SK-N-SH treated with all-trans-retinoic acid at 6 μM for 48 hours (cell line): ENCODE data around the gene LNPK.
A peak's percentile ranks its signal among the peaks of the same experiment; 100 is the strongest.

ENCODE experiments used
- ATAC-seq: fragments of 200-7000 bp; cut with Tn5 transposase; 3 replicates; pipeline ENCODE4 v1.9.1; 2020; ENCODE audit warnings: mild to moderate bottlenecking, moderate library complexity
- ARNTL ChIP-seq: fragments of 450-650 bp; formaldehyde crosslinking; IDR thresholded peaks from 2 replicates; pipeline ENCODE4 v1.5.0; 2020; ENCODE audit warnings: low read depth, mild to moderate bottlenecking, moderate library complexity, borderline replicate concordance
- BACH2 ChIP-seq: fragments of 250-450 bp; sonication (Bioruptor Pico); IDR thresholded peaks from 2 replicates; pipeline ENCODE4 v1.9.0; 2021; ENCODE audit warnings: mild to moderate bottlenecking, borderline replicate concordance
- CSDC2 ChIP-seq: fragments of 250-450 bp; sonication (Bioruptor Pico); IDR thresholded peaks from 2 replicates; pipeline ENCODE4 v1.5.0; 2020; ENCODE audit warnings: mild to moderate bottlenecking, moderate library complexity
- CSRNP3 ChIP-seq: fragments of 250-450 bp; sonication (Bioruptor Pico); IDR thresholded peaks from 2 replicates; pipeline ENCODE4 v1.5.1; 2021; ENCODE audit warnings: mild to moderate bottlenecking, moderate library complexity
- GLIS3 ChIP-seq: fragments of 250-450 bp; sonication (Bioruptor Pico); IDR thresholded peaks from 2 replicates; pipeline ENCODE4 v1.5.0; 2020; ENCODE audit warnings: mild to moderate bottlenecking, moderate library complexity
- ISL1 ChIP-seq: fragments of 250-450 bp; sonication (Bioruptor Pico); IDR thresholded peaks from 2 replicates; pipeline ENCODE4 v2.1.2; 2022; ENCODE audit warnings: mild to moderate bottlenecking, moderate library complexity
- OSR1 ChIP-seq: fragments of 250-450 bp; sonication (Bioruptor Pico); IDR thresholded peaks from 2 replicates; pipeline ENCODE4 v1.8.0; 2022; ENCODE audit warnings: moderate library complexity, mild to moderate bottlenecking, inconsistent platforms
- PATZ1 ChIP-seq: fragments of 250-450 bp; sonication (Bioruptor Pico); IDR thresholded peaks from 2 replicates; pipeline ENCODE4 v1.8.0; 2020; ENCODE audit warnings: mild to moderate bottlenecking, moderate library complexity, borderline replicate concordance
- POU6F1 ChIP-seq: fragments of 250-450 bp; sonication (Bioruptor Pico); IDR thresholded peaks from 2 replicates; pipeline ENCODE4 v1.8.0; 2021; ENCODE audit warnings: low read depth, mild to moderate bottlenecking, moderate library complexity, borderline replicate concordance
- PPARA ChIP-seq: fragments of 250-450 bp; sonication (Bioruptor Pico); IDR thresholded peaks from 2 replicates; pipeline ENCODE4 v1.5.0; 2020; ENCODE audit warnings: mild to moderate bottlenecking, borderline replicate concordance
- RARB ChIP-seq: fragments of 250-450 bp; sonication (Bioruptor Pico); IDR thresholded peaks from 2 replicates; pipeline ENCODE4 v1.8.0; 2021; ENCODE audit warnings: mild to moderate bottlenecking, moderate library complexity
- SNAI2 ChIP-seq: fragments of 250-450 bp; sonication (Bioruptor Pico); IDR thresholded peaks from 2 replicates; pipeline ENCODE4 v1.5.0; 2020; ENCODE audit warnings: mild to moderate bottlenecking, moderate library complexity
- TCF4 ChIP-seq: fragments of 250-450 bp; sonication (Bioruptor Pico); IDR thresholded peaks from 2 replicates; pipeline ENCODE4 v1.8.0; 2021; ENCODE audit warnings: mild to moderate bottlenecking, moderate library complexity, borderline replicate concordance
- TOX ChIP-seq: fragments of 250-450 bp; sonication (Bioruptor Pico); IDR thresholded peaks from 2 replicates; pipeline ENCODE4 v1.8.0; 2021; ENCODE audit warnings: mild to moderate bottlenecking, moderate library complexity, borderline replicate concordance
- ZC3H10 ChIP-seq: fragments of 250-450 bp; sonication (Bioruptor Pico); IDR thresholded peaks from 2 replicates; pipeline ENCODE4 v1.5.1; 2021; ENCODE audit warnings: mild to moderate bottlenecking, moderate library complexity
- ZFP3 ChIP-seq: fragments of 250-450 bp; sonication (Bioruptor Pico); IDR thresholded peaks from 2 replicates; pipeline ENCODE4 v1.5.0; 2020; ENCODE audit warnings: mild to moderate bottlenecking, moderate library complexity
- ZFP30 ChIP-seq: fragments of 450-650 bp; formaldehyde crosslinking; IDR thresholded peaks from 2 replicates; pipeline ENCODE4 v1.5.0; 2022; ENCODE audit warnings: mild to moderate bottlenecking, moderate library complexity
- ZNF565 ChIP-seq: fragments of 450-650 bp; formaldehyde crosslinking; conservative IDR thresholded peaks from 2 replicates; pipeline ENCODE4 v1.5.0; 2020; ENCODE audit warnings: low read depth, mild to moderate bottlenecking, moderate library complexity
- ZNF8 ChIP-seq: fragments of 450-650 bp; formaldehyde crosslinking; IDR thresholded peaks from 2 replicates; pipeline ENCODE4 v1.5.0; 2020; ENCODE audit warnings: mild to moderate bottlenecking, moderate library complexity
- TF ChIP-seq, protein P1 (sequence below): fragments of 250-450 bp; sonication (Bioruptor Pico); IDR thresholded peaks from 2 replicates; pipeline ENCODE4 v1.5.0; 2020; ENCODE audit warnings: mild to moderate bottlenecking, moderate library complexity
- TF ChIP-seq, protein P2 (sequence below): fragments of 250-450 bp; sonication (Bioruptor Pico); IDR thresholded peaks from 2 replicates; pipeline ENCODE4 v1.5.1; 2020; ENCODE audit warnings: low read depth, mild to moderate bottlenecking, moderate library complexity

LNPK gene

GRCh38 chr2:176004934-176005333 lies 2.9 kb upstream of the LNPK start:
- TF ChIP-seq GLIS3 (CRISPR knock-in tag) (no peak), TCF4 (no peak), ISL1 (no peak), ZNF8 (CRISPR knock-in tag) (no peak), ZFP30 (CRISPR knock-in tag) (no peak), ARNTL (CRISPR knock-in tag) (no peak), ZC3H10 (CRISPR knock-in tag) (no peak), PATZ1 (no peak), RARB (CRISPR knock-in tag) (no peak), ZFP3 (CRISPR knock-in tag) (no peak), OSR1 (no peak), TOX (CRISPR knock-in tag) (no peak), CSRNP3 (CRISPR knock-in tag) (no peak), ZNF565 (CRISPR knock-in tag) (no peak), PPARA (CRISPR knock-in tag) (no peak), CSDC2 (CRISPR knock-in tag) (no peak), POU6F1 (CRISPR knock-in tag) (no peak), SNAI2 (CRISPR knock-in tag) (no peak)
- TF ChIP-seq, protein P1, sequence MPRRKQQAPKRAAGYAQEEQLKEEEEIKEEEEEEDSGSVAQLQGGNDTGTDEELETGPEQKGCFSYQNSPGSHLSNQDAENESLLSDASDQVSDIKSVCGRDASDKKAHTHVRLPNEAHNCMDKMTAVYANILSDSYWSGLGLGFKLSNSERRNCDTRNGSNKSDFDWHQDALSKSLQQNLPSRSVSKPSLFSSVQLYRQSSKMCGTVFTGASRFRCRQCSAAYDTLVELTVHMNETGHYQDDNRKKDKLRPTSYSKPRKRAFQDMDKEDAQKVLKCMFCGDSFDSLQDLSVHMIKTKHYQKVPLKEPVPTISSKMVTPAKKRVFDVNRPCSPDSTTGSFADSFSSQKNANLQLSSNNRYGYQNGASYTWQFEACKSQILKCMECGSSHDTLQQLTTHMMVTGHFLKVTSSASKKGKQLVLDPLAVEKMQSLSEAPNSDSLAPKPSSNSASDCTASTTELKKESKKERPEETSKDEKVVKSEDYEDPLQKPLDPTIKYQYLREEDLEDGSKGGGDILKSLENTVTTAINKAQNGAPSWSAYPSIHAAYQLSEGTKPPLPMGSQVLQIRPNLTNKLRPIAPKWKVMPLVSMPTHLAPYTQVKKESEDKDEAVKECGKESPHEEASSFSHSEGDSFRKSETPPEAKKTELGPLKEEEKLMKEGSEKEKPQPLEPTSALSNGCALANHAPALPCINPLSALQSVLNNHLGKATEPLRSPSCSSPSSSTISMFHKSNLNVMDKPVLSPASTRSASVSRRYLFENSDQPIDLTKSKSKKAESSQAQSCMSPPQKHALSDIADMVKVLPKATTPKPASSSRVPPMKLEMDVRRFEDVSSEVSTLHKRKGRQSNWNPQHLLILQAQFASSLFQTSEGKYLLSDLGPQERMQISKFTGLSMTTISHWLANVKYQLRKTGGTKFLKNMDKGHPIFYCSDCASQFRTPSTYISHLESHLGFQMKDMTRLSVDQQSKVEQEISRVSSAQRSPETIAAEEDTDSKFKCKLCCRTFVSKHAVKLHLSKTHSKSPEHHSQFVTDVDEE = no peak
- TF ChIP-seq, protein P2, sequence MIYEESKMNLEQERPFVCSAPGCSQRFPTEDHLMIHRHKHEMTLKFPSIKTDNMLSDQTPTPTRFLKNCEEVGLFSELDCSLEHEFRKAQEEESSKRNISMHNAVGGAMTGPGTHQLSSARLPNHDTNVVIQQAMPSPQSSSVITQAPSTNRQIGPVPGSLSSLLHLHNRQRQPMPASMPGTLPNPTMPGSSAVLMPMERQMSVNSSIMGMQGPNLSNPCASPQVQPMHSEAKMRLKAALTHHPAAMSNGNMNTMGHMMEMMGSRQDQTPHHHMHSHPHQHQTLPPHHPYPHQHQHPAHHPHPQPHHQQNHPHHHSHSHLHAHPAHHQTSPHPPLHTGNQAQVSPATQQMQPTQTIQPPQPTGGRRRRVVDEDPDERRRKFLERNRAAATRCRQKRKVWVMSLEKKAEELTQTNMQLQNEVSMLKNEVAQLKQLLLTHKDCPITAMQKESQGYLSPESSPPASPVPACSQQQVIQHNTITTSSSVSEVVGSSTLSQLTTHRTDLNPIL (CRISPR knock-in tag) = no peak
- TF ChIP-seq, all 23 proteins: peak for 0
- no peak for ATAC-seq

DNA sequence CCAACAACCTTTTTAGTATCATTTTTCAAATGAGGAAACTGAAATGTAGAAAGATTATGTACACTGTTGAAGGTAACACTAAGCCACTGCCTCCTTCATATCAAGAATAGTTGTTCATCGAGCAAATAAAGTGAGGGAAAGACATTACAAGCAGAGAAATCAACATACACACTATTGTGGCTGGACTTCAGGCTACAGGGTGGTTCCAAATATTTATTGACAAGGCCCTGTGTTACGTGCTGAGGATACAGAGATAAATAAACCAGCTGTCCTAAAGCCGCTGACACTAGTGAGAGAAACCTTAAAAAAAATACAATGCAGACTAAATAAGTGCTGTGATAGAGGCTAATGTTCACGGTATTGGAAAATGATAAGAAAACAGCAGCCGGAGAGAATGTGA lies 1.9 kb upstream of the LNPK start:
- TF ChIP-seq CSDC2 (CRISPR knock-in tag) = no peak
- no peak for TF ChIP-seq ZC3H10 (CRISPR knock-in tag)
- no peak for TF ChIP-seq RARB (CRISPR knock-in tag)
- TF ChIP-seq SNAI2 (CRISPR knock-in tag) = no peak
- no peak for ATAC-seq

- ATAC-seq = peak; percentile 23
- no peak for TF ChIP-seq POU6F1 (CRISPR knock-in tag)
- TF ChIP-seq, protein P1 = no peak
- TF ChIP-seq CSRNP3 (CRISPR knock-in tag) = no peak
- no peak for TF ChIP-seq CSDC2 (CRISPR knock-in tag)
- TF ChIP-seq SNAI2 (CRISPR knock-in tag) = no peak
- no peak for TF ChIP-seq TCF4
- no peak for TF ChIP-seq BACH2 (CRISPR knock-in tag)
Measured at GRCh38 chr2:176002688-176003210, 682 bp upstream of the LNPK start.
